IMR-90 (cell line): ENCODE measurements around the gene CUEDC2.

Experiments used
- BHLHE40 ChIP-seq: fragments of 150-350 bp; IDR thresholded peaks from 2 replicates; pipeline ENCODE4 v1.6.1; 2016; ENCODE audit warnings: mild to moderate bottlenecking, low read depth, low read length
- CEBPB ChIP-seq: IDR thresholded peaks from 2 replicates; pipeline ENCODE4 v1.6.1; 2012; ENCODE audit warnings: low read depth, low read length, improper control_type of control experiment
- CTCF ChIP-seq: conservative IDR thresholded peaks from 2 replicates; pipeline ENCODE4 v1.5.1; 2012; ENCODE audit warnings: mild to moderate bottlenecking, low read depth, low read length, improper control_type of control experiment
- ELK1 ChIP-seq: fragments of 150-350 bp; IDR thresholded peaks from 2 replicates; pipeline ENCODE4 v1.6.1; 2016; ENCODE audit warnings: low read depth, mild to moderate bottlenecking, low read length, moderate library complexity, borderline replicate concordance
- FOS ChIP-seq: fragments of 150-350 bp; IDR thresholded peaks from 2 replicates; pipeline ENCODE4 v1.6.1; 2016; ENCODE audit warnings: low read depth, low read length
- MAFK ChIP-seq: IDR thresholded peaks from 2 replicates; pipeline ENCODE4 v1.6.1; 2012; ENCODE audit warnings: low read depth, low read length, improper control_type of control experiment
- MXI1 ChIP-seq: IDR thresholded peaks from 2 replicates; pipeline ENCODE4 v1.6.1; 2012; ENCODE audit warnings: low read depth, mild to moderate bottlenecking, low read length, moderate library complexity, borderline replicate concordance
- POLR2A ChIP-seq: IDR thresholded peaks from 2 replicates; pipeline ENCODE4 v1.6.1; 2012; ENCODE audit warnings: mild to moderate bottlenecking, low read depth, low read length
- RAD21 ChIP-seq: IDR thresholded peaks from 2 replicates; pipeline ENCODE4 v1.6.1; 2012; ENCODE audit warnings: low read length, improper control_type of control experiment
- RCOR1 ChIP-seq: IDR thresholded peaks from 2 replicates; pipeline ENCODE4 v1.6.1; 2012; ENCODE audit warnings: mild to moderate bottlenecking, low read length, improper control_type of control experiment; ENCODE audit not compliant: insufficient replicate concordance
- RFX5 ChIP-seq: IDR thresholded peaks from 2 replicates; pipeline ENCODE4 v1.8.0; 2012; ENCODE audit warnings: low read depth, mild to moderate bottlenecking, low read length, moderate library complexity
- SMC3 ChIP-seq: fragments of 150-350 bp; IDR thresholded peaks from 2 replicates; pipeline ENCODE4 v1.6.1; 2016; ENCODE audit warnings: low read depth, mild to moderate bottlenecking, antibody characterized with exemption, low read length, moderate library complexity
- TF ChIP-seq, protein P1 (sequence below): fragments of 150-350 bp; IDR thresholded peaks from 2 replicates; pipeline ENCODE4 v1.6.1; 2017; ENCODE audit warnings: mild to moderate bottlenecking, antibody characterized with exemption, low read length, low read depth

GRCh38 chr10:102393411-102394078 lies 38.8 kb downstream of the CUEDC2 start:
- TF ChIP-seq CTCF (peak; percentile 93; the same call in 1 of the 2 replicates), POLR2A (no peak), RFX5 (no peak), MXI1 (no peak), BHLHE40 (no peak), CEBPB (no peak), RCOR1 (no peak), SMC3 (no peak; the same call in 1 of the 2 replicates), RAD21 (peak; percentile 66), ELK1 (no peak), MAFK (no peak), FOS (no peak)
- TF ChIP-seq, protein P1, sequence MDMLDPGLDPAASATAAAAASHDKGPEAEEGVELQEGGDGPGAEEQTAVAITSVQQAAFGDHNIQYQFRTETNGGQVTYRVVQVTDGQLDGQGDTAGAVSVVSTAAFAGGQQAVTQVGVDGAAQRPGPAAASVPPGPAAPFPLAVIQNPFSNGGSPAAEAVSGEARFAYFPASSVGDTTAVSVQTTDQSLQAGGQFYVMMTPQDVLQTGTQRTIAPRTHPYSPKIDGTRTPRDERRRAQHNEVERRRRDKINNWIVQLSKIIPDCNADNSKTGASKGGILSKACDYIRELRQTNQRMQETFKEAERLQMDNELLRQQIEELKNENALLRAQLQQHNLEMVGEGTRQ, result no peak
